PC-9 (cell line): Measurements from ENCODE around the gene CLDND1. TPM values are rescaled to one million over a fixed set of nuclear protein-coding genes. Genes with fewer than 3 reads are reported as not detected.

Experiments used
- BruUV-seq: library from RNA; stranded (reverse); fragments of 400-500 nt; replicated peaks from 2 replicates; lab custom pipeline; 2021; lab: Mats Ljungman, UMichigan
- CTCF ChIA-PET: fragments of 300-600 bp; sonication (Branson Sonifier 250); formaldehyde crosslinking; loops from one replicate; lab custom pipeline; 2022; ENCODE audit warnings: antibody characterized with exemption; lab: Charles Lee
- POLR2A ChIA-PET: fragments of 300-600 bp; sonication (Branson Sonifier 250); formaldehyde crosslinking; loops from one replicate; lab custom pipeline; 2022; ENCODE audit warnings: antibody characterized with exemption; ENCODE audit not compliant: unreplicated experiment; lab: Charles Lee
- DNase-seq, 2 experiments: peaks; one replicate each; pipeline versions ENCODE4 v3.0.0 to v3.0.0-alpha.2; 2015 to 2022; ENCODE audit warnings: mixed read lengths in 1 of 2
- H2AFZ ChIP-seq: fragments of 200-600 bp; sonication (generic); 2 replicates; pipeline ENCODE4 v1.8.1; 2017; ENCODE audit warnings: antibody characterized with exemption
- H3F3A ChIP-seq: fragments of 200-600 bp; sonication (generic); 2 replicates; pipeline ENCODE4 v1.8.1; 2017; ENCODE audit warnings: antibody characterized with exemption, mild to moderate bottlenecking, low read depth; ENCODE audit not compliant: insufficient read depth
- H3K27ac ChIP-seq: fragments of 200-600 bp; sonication (generic); 2 replicates; pipeline ENCODE4 v1.6.1; 2016; ENCODE audit warnings: mixed run types
- H3K27me3 ChIP-seq: fragments of 200-600 bp; sonication (generic); 2 replicates; pipeline ENCODE4 v1.6.1; 2016; ENCODE audit warnings: low read depth, mixed run types; ENCODE audit not compliant: insufficient read depth
- H3K36me3 ChIP-seq: fragments of 200-600 bp; sonication (generic); 2 replicates; pipeline ENCODE4 v1.6.1; 2016; ENCODE audit warnings: low read depth, mixed run types
- H3K4me1 ChIP-seq: fragments of 200-600 bp; sonication (generic); replicated peaks from 2 replicates; pipeline ENCODE4 v1.6.1; 2016; ENCODE audit warnings: mixed run types; ENCODE audit not compliant: insufficient read depth
- H3K4me2 ChIP-seq: fragments of 200-600 bp; sonication (generic); 2 replicates; pipeline ENCODE4 v1.6.1; 2017; ENCODE audit warnings: mixed run types
- H3K4me3 ChIP-seq: fragments of 200-600 bp; sonication (generic); 2 replicates; pipeline ENCODE4 v1.6.1; 2016; ENCODE audit warnings: mixed run types
- H3K79me2 ChIP-seq: fragments of 200-600 bp; sonication (generic); 2 replicates; pipeline ENCODE4 v1.6.1; 2017; ENCODE audit warnings: low read depth, mixed run types
- H3K9me2 ChIP-seq: fragments of 200-600 bp; sonication (generic); 2 replicates; pipeline ENCODE4 v1.8.1; 2017; ENCODE audit warnings: mild to moderate bottlenecking; ENCODE audit not compliant: insufficient read depth
- H3K9me3 ChIP-seq: fragments of 200-600 bp; sonication (generic); 2 replicates; pipeline ENCODE4 v1.8.1; 2016; ENCODE audit warnings: low read depth; ENCODE audit not compliant: insufficient read depth
- H4K20me1 ChIP-seq: fragments of 200-600 bp; sonication (generic); 2 replicates; pipeline ENCODE4 v1.8.1; 2017; ENCODE audit not compliant: insufficient read depth
- CTCF ChIP-seq: fragments of 200-600 bp; sonication (generic); conservative IDR thresholded peaks from 2 replicates; pipeline ENCODE4 v1.6.1; 2017; ENCODE audit warnings: mixed run types, antibody characterized with exemption, mild to moderate bottlenecking, moderate library complexity
- EZH2 ChIP-seq: fragments of 200-600 bp; sonication (generic); IDR thresholded peaks from 2 replicates; pipeline ENCODE4 v1.8.0; 2017; ENCODE audit warnings: antibody characterized with exemption, low read depth
- intact Hi-C: fragments of 100-400 bp; cut with micrococcal nuclease; formaldehyde crosslinking; loops from one replicate; pipeline ENCODE4 v1.10.0; 2022; ENCODE audit not compliant: unreplicated experiment
- total RNA-seq: library from RNA; stranded (reverse); gene quantifications from 2 replicates; pipeline ENCODE4 v1.2.3, GENCODE V29; 2021

The CLDND1 gene
- total RNA-seq, 1 experiment from 2014 or later, result 143 TPM

- CTCF ChIA-PET, result no interaction called here
- BruUV-seq, result no TSS peak
- no peaks in the 10 kb centered on the region for H3K79me2 ChIP-seq
Measured at GRCh38 chr3:98540346-98540745, 17.6 kb upstream of the CLDND1 start.

GRCh38 chr3:98536456-98537017 lies 13.8 kb upstream of the CLDND1 start:
- H3K27ac ChIP-seq, result no peak overlapping the region
- no peak overlapping the region for H2AFZ ChIP-seq
- DNase-seq, result no peak
- POLR2A ChIA-PET, result interaction anchor here (0.6 kb wide), 1 partner anchor 186 kb away, joined by 9 read pairs; no protein-coding TSS in a partner anchor
- no peaks in the 10 kb centered on the region; the same call in 1 of the 2 replicates for H3K9me2 ChIP-seq
- H3K9me3 ChIP-seq, result no peaks in the 10 kb centered on the region
- H3K4me1 ChIP-seq, result no peaks in the 10 kb centered on the region
- H3K79me2 ChIP-seq, result no peaks in the 10 kb centered on the region
- no peaks in the 10 kb centered on the region for H3K36me3 ChIP-seq
- intact Hi-C loops, result no loop called here
- H3F3A ChIP-seq, result peaks cover 12% of the 10 kb centered on the region; the same call in 1 of the 2 replicates
- BruUV-seq, result no TSS peak
- TF ChIP-seq CTCF (no peak), EZH2 (no peak)
- CTCF ChIA-PET, result no interaction called here
- H3K4me3 ChIP-seq, result no peak overlapping the region
- H4K20me1 ChIP-seq, result no peaks in the 10 kb centered on the region
- H3K4me2 ChIP-seq, result no peak overlapping the region
- H3K27me3 ChIP-seq, result no peaks in the 10 kb centered on the region

More at GRCh38 chr3:98540346-98540745, 17.6 kb upstream of the CLDND1 start:
- no peak overlapping the region for H3K4me3 ChIP-seq
- intact Hi-C loops, result no loop called here
- H3K9me3 ChIP-seq, result no peaks in the 10 kb centered on the region; the same call in 1 of the 2 replicates
- H3K36me3 ChIP-seq, result no peaks in the 10 kb centered on the region
- no peaks in the 10 kb centered on the region for H3K4me1 ChIP-seq
- H3K4me2 ChIP-seq, result no peak overlapping the region
- H3K27me3 ChIP-seq, result no peaks in the 10 kb centered on the region
- H3K27ac ChIP-seq, result no peak overlapping the region
- H2AFZ ChIP-seq, result no peak overlapping the region
- POLR2A ChIA-PET, result no interaction called here
- no peak for DNase-seq
- no peaks in the 10 kb centered on the region; the same call in 1 of the 2 replicates for H3K9me2 ChIP-seq
- no peaks in the 10 kb centered on the region for H4K20me1 ChIP-seq
- TF ChIP-seq EZH2 (no peak), CTCF (no peak)
- peaks cover 12% of the 10 kb centered on the region; the same call in 1 of the 2 replicates for H3F3A ChIP-seq

- Histone ChIP-seq H3K27ac (no peak overlapping the region), H3K9me3 (no peaks in the 10 kb centered on the region), H3K36me3 (no peaks in the 10 kb centered on the region), H3K4me1 (no peaks in the 10 kb centered on the region), H3K4me3 (no peak overlapping the region), H3K4me2 (no peak overlapping the region), H3K9me2 (no peaks in the 10 kb centered on the region), H2AFZ (no peak overlapping the region), H3K79me2 (no peaks in the 10 kb centered on the region), H3F3A (peaks cover 12% of the 10 kb centered on the region; the same call in 1 of the 2 replicates), H4K20me1 (no peaks in the 10 kb centered on the region), H3K27me3 (no peaks in the 10 kb centered on the region)
- TF ChIP-seq CTCF (no peak), EZH2 (no peak)
- no peak for DNase-seq
- BruUV-seq, result no TSS peak
- intact Hi-C loops, result no loop called here
- ChIA-PET CTCF (no interaction called here), POLR2A (interaction anchor here (0.7 kb wide), 1 partner anchor 1816 kb away, joined by 3 read pairs; no protein-coding TSS in a partner anchor)
Measured at GRCh38 chr3:98534734-98535133, 12.0 kb upstream of the CLDND1 start.
